ENCODE measurements around the gene WIPI1. TPM values are rescaled to one million over a fixed set of nuclear protein-coding genes. Genes with fewer than 3 reads are reported as not detected.

WIPI1 gene
- total and polyA plus RNA-seq, 2 of the 13 experiments (the other 11 are each of a cell fraction or from before 2014, with no cell fraction given) = 29.4 to 141 TPM

GRCh38 chr17:68458260-68459036 is 1.2 kb upstream of the WIPI1 start (continued):
- TF ChIP-seq ZBTB40 (IDR thresholded peaks at IDR 0.05) (peak; percentile 92), ZBTB40 (CRISPR knock-in tag; IDR thresholded peaks at IDR 0.05) (no peak), GZF1 (CRISPR knock-in tag; IDR thresholded peaks at IDR 0.05) (peak; percentile 72; the same call in 1 of the 2 replicates), XRCC5 (optimal IDR thresholded peaks at IDR 0.05; ENCODE audit: low read length) (no peak)
- TF ChIP-seq, protein P1, sequence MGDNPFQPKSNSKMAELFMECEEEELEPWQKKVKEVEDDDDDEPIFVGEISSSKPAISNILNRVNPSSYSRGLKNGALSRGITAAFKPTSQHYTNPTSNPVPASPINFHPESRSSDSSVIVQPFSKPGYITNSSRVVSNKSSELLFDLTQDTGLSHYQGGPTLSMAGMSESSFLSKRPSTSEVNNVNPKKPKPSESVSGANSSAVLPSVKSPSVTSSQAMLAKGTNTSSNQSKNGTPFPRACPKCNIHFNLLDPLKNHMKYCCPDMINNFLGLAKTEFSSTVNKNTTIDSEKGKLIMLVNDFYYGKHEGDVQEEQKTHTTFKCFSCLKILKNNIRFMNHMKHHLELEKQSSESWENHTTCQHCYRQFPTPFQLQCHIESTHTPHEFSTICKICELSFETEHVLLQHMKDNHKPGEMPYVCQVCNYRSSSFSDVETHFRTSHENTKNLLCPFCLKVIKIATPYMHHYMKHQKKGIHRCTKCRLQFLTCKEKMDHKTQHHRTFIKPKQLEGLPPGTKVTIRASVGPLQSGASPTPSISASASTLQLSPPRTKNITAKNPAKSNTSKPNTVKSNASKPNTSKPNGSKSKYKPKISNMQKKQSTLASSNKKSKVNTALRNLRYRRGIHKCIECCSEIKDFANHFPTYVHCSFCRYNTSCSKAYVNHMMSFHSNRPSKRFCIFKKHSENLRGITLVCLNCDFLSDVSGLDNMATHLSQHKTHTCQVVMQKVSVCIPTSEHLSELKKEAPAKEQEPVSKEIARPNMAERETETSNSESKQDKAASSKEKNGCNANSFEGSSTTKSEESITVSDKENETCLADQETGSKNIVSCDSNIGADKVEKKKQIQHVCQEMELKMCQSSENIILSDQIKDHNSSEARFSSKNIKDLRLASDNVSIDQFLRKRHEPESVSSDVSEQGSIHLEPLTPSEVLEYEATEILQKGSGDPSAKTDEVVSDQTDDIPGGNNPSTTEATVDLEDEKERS (CRISPR knock-in tag; IDR thresholded peaks at IDR 0.05) = 0 out of 2 replicates have a peak, but pooled peaks have one; percentile 41
- TF ChIP-seq, protein P2, sequence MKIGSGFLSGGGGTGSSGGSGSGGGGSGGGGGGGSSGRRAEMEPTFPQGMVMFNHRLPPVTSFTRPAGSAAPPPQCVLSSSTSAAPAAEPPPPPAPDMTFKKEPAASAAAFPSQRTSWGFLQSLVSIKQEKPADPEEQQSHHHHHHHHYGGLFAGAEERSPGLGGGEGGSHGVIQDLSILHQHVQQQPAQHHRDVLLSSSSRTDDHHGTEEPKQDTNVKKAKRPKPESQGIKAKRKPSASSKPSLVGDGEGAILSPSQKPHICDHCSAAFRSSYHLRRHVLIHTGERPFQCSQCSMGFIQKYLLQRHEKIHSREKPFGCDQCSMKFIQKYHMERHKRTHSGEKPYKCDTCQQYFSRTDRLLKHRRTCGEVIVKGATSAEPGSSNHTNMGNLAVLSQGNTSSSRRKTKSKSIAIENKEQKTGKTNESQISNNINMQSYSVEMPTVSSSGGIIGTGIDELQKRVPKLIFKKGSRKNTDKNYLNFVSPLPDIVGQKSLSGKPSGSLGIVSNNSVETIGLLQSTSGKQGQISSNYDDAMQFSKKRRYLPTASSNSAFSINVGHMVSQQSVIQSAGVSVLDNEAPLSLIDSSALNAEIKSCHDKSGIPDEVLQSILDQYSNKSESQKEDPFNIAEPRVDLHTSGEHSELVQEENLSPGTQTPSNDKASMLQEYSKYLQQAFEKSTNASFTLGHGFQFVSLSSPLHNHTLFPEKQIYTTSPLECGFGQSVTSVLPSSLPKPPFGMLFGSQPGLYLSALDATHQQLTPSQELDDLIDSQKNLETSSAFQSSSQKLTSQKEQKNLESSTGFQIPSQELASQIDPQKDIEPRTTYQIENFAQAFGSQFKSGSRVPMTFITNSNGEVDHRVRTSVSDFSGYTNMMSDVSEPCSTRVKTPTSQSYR (CRISPR knock-in tag; IDR thresholded peaks at IDR 0.05; ENCODE audit: borderline replicate concordance) = no peak
- TF ChIP-seq, protein P3, sequence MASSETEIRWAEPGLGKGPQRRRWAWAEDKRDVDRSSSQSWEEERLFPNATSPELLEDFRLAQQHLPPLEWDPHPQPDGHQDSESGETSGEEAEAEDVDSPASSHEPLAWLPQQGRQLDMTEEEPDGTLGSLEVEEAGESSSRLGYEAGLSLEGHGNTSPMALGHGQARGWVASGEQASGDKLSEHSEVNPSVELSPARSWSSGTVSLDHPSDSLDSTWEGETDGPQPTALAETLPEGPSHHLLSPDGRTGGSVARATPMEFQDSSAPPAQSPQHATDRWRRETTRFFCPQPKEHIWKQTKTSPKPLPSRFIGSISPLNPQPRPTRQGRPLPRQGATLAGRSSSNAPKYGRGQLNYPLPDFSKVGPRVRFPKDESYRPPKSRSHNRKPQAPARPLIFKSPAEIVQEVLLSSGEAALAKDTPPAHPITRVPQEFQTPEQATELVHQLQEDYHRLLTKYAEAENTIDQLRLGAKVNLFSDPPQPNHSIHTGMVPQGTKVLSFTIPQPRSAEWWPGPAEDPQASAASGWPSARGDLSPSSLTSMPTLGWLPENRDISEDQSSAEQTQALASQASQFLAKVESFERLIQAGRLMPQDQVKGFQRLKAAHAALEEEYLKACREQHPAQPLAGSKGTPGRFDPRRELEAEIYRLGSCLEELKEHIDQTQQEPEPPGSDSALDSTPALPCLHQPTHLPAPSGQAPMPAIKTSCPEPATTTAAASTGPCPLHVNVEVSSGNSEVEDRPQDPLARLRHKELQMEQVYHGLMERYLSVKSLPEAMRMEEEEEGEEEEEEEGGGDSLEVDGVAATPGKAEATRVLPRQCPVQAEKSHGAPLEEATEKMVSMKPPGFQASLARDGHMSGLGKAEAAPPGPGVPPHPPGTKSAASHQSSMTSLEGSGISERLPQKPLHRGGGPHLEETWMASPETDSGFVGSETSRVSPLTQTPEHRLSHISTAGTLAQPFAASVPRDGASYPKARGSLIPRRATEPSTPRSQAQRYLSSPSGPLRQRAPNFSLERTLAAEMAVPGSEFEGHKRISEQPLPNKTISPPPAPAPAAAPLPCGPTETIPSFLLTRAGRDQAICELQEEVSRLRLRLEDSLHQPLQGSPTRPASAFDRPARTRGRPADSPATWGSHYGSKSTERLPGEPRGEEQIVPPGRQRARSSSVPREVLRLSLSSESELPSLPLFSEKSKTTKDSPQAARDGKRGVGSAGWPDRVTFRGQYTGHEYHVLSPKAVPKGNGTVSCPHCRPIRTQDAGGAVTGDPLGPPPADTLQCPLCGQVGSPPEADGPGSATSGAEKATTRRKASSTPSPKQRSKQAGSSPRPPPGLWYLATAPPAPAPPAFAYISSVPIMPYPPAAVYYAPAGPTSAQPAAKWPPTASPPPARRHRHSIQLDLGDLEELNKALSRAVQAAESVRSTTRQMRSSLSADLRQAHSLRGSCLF (CRISPR knock-in tag; IDR thresholded peaks at IDR 0.05; ENCODE audit: borderline replicate concordance) = no peak

All from HepG2 (cell line).